ENCODE measurements around the gene MOBP. TPM values are rescaled to one million over a fixed set of nuclear protein-coding genes. Genes with fewer than 3 reads are reported as not detected.

MOBP gene
- total and polyA plus RNA-seq, 11 donors = 0.17 TPM; not detected in 10

- TF ChIP-seq CTCF (IDR thresholded peaks at IDR 0.05) (no peak), POLR2A (IDR thresholded peaks at IDR 0.05) (no peak)
- WGBS, 4 donors = 81 to 90% (median 89%) methylated on average over 3 of the region's 3 CpGs
- Histone ChIP-seq H3K4me1 (no peaks in the 10 kb centered on the region), H3K9me3 (peaks cover 0 to 6% (median 0%) of the 10 kb centered on the region in 12 donors), H3K27me3 (peaks cover 0 to 6% (median 0%) of the 10 kb centered on the region in 9 donors), H3K36me3 (no peaks in the 10 kb centered on the region), H3K27ac (no peak overlapping the region), H3K4me3 (no peak overlapping the region)
- ATAC-seq (no peak), DNase-seq (no peak)
- intact Hi-C loops (cut with DNase I) = loop anchor here in 1 of 10 donors (10.0 kb wide), 1 partner anchor 47 kb away; no protein-coding TSS in a partner anchor
Measured at GRCh38 chr3:39491733-39492350, 24.4 kb downstream of the MOBP start.

GRCh38 chr3:39494781-39495180 lies 27.3 kb downstream of the MOBP start:
- TF ChIP-seq POLR2A (IDR thresholded peaks at IDR 0.05) = no peak
- TF ChIP-seq CTCF (IDR thresholded peaks at IDR 0.05) = no peak
- H3K4me1 ChIP-seq = no peaks in the 10 kb centered on the region
- 58 to 83% (median 73%) methylated on average over 4 of the region's 4 CpGs for WGBS, 4 donors
- intact Hi-C loops (cut with DNase I) = loop anchor here in 6 of 10 donors (5.0 to 10.0 kb wide), 4 partner anchors 47 to 77 kb away; no protein-coding TSS in a partner anchor
- DNase-seq (no peak), ATAC-seq (no peak)
- no peak overlapping the region for H3K27ac ChIP-seq
- H3K9me3 ChIP-seq = no peaks in the 10 kb centered on the region
- H3K36me3 ChIP-seq = no peaks in the 10 kb centered on the region
- no peak overlapping the region for H3K4me3 ChIP-seq
- H3K27me3 ChIP-seq = peaks cover 0 to 18% (median 6%) of the 10 kb centered on the region in 9 donors

GRCh38 chr3:39497753-39498152 lies 30.3 kb downstream of the MOBP start:
- TF ChIP-seq CTCF (IDR thresholded peaks at IDR 0.05) (no peak), POLR2A (IDR thresholded peaks at IDR 0.05) (no peak)
- Histone ChIP-seq H3K27me3 (peaks cover 5 to 44% (median 18%) of the 10 kb centered on the region in 9 donors), H3K4me1 (peaks cover 0 to 8% (median 0%) of the 10 kb centered on the region in 12 donors), H3K36me3 (no peaks in the 10 kb centered on the region), H3K4me3 (no peak overlapping the region), H3K9me3 (no peaks in the 10 kb centered on the region), H3K27ac (no peak overlapping the region)
- 65 to 81% (median 73%) methylated on average over 5 of the region's 5 CpGs for WGBS, 4 donors
- ATAC-seq = no peak
- DNase-seq = no peak
- intact Hi-C loops (cut with DNase I) = loop anchor here (1.0 to 10.0 kb wide), 10 partner anchors 49 to 81 kb away; no protein-coding TSS in a partner anchor

GRCh38 chr3:39499651-39500273 lies 32.3 kb downstream of the MOBP start:
- H3K4me3 ChIP-seq = no peak overlapping the region
- WGBS, 4 donors = 35 to 55% (median 52%) methylated on average over 2 of the region's 2 CpGs
- H3K9me3 ChIP-seq = no peaks in the 10 kb centered on the region
- no peaks in the 10 kb centered on the region for H3K36me3 ChIP-seq
- peaks cover 6 to 54% (median 23%) of the 10 kb centered on the region in 9 donors for H3K27me3 ChIP-seq
- H3K4me1 ChIP-seq = peaks cover 0 to 8% (median 0%) of the 10 kb centered on the region in 12 donors
- intact Hi-C loops (cut with DNase I) = loop anchor here in 9 of 10 donors (2.0 to 10.0 kb wide), 8 partner anchors 51 to 83 kb away; no protein-coding TSS in a partner anchor
- TF ChIP-seq CTCF (IDR thresholded peaks at IDR 0.05) (no peak), POLR2A (IDR thresholded peaks at IDR 0.05) (no peak)
- no peak for DNase-seq
- no peak overlapping the region for H3K27ac ChIP-seq
- no peak for ATAC-seq

Measured in heart left ventricle (tissue), 16 donors.